Neutrophil (primary cell): ENCODE results near the gene ARHGAP8.
"Not testable (repeated sequence)": the region's sequence is repeated elsewhere in the genome, so short reads cannot be mapped to it uniquely, and the experiment has no call there.

ENCODE experiments used
- H3K27ac ChIP-seq: fragments of 200-600 bp; sonication (generic); 2 replicates; pipeline ENCODE4 v1.5.1; 2016; ENCODE audit warnings: mild to moderate bottlenecking, moderate library complexity
- H3K27me3 ChIP-seq: fragments of 200-600 bp; sonication (generic); 2 replicates; pipeline ENCODE4 v1.6.0; 2016; ENCODE audit warnings: mild to moderate bottlenecking
- H3K36me3 ChIP-seq: fragments of 200-600 bp; sonication (generic); 2 replicates; pipeline ENCODE4 v1.5.1; 2017
- H3K4me1 ChIP-seq, 2 experiments: fragments of 200-600 bp in 1 of 2; sonication (generic) in 1 of 2; 1 replicate in 1 of 2; 2 replicates in 1 of 2; pipeline versions ENCODE4 v1.5.1 to v1.6.1; 2013 to 2016; ENCODE audit warnings: low read depth in 1 of 2, low read length in 1 of 2, mild to moderate bottlenecking in 1 of 2, moderate library complexity in 1 of 2; ENCODE audit not compliant: control insufficient read depth in 1 of 2, insufficient read depth in 1 of 2
- H3K4me3 ChIP-seq, 2 experiments: fragments of 200-600 bp in 1 of 2; sonication (generic) in 1 of 2; 1 replicate in 1 of 2; 2 replicates in 1 of 2; pipeline ENCODE4 v1.5.1; 2013 to 2016; ENCODE audit warnings: low read depth in 1 of 2, low read length in 1 of 2, mild to moderate bottlenecking in 1 of 2, moderate library complexity in 1 of 2
- H3K9me3 ChIP-seq: fragments of 200-600 bp; sonication (generic); 2 replicates; pipeline ENCODE4 v1.5.1; 2016
- CTCF ChIP-seq: fragments of 200-600 bp; sonication (generic); IDR thresholded peaks from 2 replicates; pipeline ENCODE4 v1.5.1; 2016; ENCODE audit warnings: antibody characterized with exemption

The ARHGAP8 gene

GRCh38 chr22:44795701-44796630 lies 43.6 kb downstream of the ARHGAP8 start:
- no peaks in the 10 kb centered on the region for H3K27me3 ChIP-seq
- H3K9me3 ChIP-seq: no peaks in the 10 kb centered on the region
- no peaks in the 10 kb centered on the region for H3K4me1 ChIP-seq
- no peak overlapping the region for H3K27ac ChIP-seq
- H3K4me3 ChIP-seq: no peak overlapping the region
- no peak for TF ChIP-seq CTCF
- H3K36me3 ChIP-seq: no peaks in the 10 kb centered on the region

GRCh38 chr22:44797181-44797725 lies 44.9 kb downstream of the ARHGAP8 start:
- Histone ChIP-seq H3K27me3 (no peaks in the 10 kb centered on the region), H3K27ac (no peak overlapping the region), H3K4me3 (no peak overlapping the region), H3K36me3 (no peaks in the 10 kb centered on the region), H3K9me3 (no peaks in the 10 kb centered on the region), H3K4me1 (no peaks in the 10 kb centered on the region)
- TF ChIP-seq CTCF: no peak

GRCh38 chr22:44799077-44799945 lies 46.9 kb downstream of the ARHGAP8 start:
- TF ChIP-seq CTCF: no peak
- Histone ChIP-seq H3K27ac (no peak overlapping the region), H3K9me3 (no peaks in the 10 kb centered on the region), H3K4me1 (no peaks in the 10 kb centered on the region), H3K4me3 (no peak overlapping the region), H3K27me3 (no peaks in the 10 kb centered on the region), H3K36me3 (no peaks in the 10 kb centered on the region)

DNA sequence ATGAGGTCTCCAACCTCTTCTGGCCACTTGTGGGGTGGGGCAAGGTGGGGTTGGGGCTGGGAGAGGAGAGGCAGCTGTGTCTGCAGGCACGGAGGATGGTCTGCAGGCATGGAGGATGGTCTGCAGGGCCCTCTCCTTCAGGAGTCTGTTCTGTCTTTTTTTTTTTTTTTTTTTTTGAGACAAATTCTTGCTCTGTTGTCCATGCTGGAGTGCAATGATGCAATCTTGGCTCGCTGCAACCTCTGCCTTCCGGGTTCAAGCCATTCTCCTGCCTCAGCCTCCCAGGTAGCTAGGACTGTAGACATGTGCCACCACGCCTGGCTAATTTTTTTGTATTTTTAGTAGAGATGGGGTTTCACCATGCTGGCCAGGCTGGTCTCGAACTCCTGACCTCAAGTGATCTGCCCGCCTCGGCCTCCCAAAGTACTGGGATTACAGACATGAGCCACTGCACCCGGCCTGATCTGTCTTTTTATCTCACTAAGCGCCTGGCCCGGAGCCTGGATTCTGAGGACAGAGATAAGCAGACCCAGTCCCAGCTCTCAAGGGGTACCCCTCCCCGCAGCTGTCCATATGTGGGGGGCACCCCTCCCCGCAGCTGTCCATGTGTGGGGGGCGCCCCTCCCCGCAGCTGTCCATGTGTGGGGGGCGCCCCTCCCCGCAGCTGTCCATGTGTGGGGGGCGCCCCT lies 47.7 kb downstream of the ARHGAP8 start:
- not testable (repeated sequence) for H3K4me3 ChIP-seq, H3K36me3 ChIP-seq, H3K4me1 ChIP-seq, H3K27ac ChIP-seq, H3K27me3 ChIP-seq, H3K9me3 ChIP-seq

DNA sequence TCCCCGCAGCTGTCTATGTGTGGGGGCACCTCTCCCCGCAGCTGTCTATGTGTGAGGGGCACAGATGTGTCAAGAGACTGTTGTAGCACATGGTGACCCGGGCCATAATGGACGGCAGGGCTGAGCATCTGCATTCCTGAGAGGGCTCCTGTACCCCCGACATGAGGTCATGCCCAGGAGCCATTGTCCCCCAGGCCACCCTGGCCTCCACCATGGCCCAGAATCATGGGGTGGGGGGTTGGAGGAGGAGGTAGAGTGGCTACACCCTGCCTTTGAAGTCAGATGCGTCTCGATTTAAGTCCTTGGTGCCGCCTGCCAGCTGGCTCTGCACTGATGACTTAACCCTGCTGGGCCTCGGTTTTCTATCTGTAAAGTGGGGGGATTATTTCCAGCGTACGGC lies 49.1 kb downstream of the ARHGAP8 start:
- Histone ChIP-seq H3K4me1 (no peaks in the 10 kb centered on the region), H3K27ac (no peak overlapping the region), H3K27me3 (no peaks in the 10 kb centered on the region), H3K36me3 (no peaks in the 10 kb centered on the region), H3K4me3 (no peak overlapping the region), H3K9me3 (no peaks in the 10 kb centered on the region)
- no peak for TF ChIP-seq CTCF
